ENCODE measurements around the gene EXOC7.

DNA sequence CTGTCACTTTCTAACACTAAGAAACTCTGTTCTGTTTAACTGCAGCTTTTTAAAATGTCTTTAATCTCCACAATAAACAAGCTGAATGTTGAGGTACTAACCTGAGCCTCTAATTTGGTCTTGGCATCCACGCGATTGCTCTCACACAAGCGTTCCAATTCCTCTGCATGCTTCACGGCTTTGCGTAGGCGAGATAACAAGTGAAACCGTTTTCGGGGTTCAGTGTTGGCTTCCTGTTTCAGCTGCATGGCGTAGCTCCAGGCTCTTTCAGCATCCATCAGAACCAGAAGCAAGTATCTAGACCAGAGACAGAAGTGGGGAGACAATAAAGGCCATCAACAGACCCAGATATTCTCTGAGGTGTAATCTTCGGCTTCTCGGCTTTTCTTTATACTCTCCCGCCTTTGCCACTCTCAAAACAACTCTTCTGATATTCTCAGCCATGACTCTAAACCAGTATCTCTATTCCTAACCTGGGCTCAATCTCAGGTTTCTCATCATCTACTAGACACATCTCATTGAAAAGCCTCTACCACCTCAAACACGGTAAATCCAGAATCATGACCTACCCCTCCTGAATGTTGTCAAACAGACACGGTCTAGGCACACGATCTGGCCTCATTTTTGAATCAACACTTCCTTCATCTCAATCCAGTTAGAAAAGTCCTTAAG lies 39.6 kb downstream of the EXOC7 start:
- TF ChIP-seq, protein P1, sequence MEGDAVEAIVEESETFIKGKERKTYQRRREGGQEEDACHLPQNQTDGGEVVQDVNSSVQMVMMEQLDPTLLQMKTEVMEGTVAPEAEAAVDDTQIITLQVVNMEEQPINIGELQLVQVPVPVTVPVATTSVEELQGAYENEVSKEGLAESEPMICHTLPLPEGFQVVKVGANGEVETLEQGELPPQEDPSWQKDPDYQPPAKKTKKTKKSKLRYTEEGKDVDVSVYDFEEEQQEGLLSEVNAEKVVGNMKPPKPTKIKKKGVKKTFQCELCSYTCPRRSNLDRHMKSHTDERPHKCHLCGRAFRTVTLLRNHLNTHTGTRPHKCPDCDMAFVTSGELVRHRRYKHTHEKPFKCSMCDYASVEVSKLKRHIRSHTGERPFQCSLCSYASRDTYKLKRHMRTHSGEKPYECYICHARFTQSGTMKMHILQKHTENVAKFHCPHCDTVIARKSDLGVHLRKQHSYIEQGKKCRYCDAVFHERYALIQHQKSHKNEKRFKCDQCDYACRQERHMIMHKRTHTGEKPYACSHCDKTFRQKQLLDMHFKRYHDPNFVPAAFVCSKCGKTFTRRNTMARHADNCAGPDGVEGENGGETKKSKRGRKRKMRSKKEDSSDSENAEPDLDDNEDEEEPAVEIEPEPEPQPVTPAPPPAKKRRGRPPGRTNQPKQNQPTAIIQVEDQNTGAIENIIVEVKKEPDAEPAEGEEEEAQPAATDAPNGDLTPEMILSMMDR (IDR thresholded peaks at IDR 0.05): no peak
- no peak for TF ChIP-seq POLR2A (IDR thresholded peaks at IDR 0.05)
